Adrenal gland (tissue), 5 donors: Measurements from ENCODE around the gene DPEP3.

Experiments
- CTCF ChIP-seq, 6 experiments: fragments of 450-650 bp in 4 of 6; fragments of 200-600 bp in 2 of 6; sonication (generic) in 1 of 6; IDR thresholded peaks; 1 replicate in 5 of 6; 2 replicates in 1 of 6; pipeline versions ENCODE4 v1.5.1 to v1.8.0; 2016 to 2021; ENCODE audit warnings: antibody characterized with exemption in 6 of 6, mild to moderate bottlenecking in 2 of 6, moderate library complexity in 1 of 6
- POLR2A ChIP-seq, 2 donors: fragments of 450-650 bp; IDR thresholded peaks; one replicate each; pipeline ENCODE4 v1.6.1; 2017; ENCODE audit warnings: antibody characterized with exemption in 2 of 2, mild to moderate bottlenecking in 2 of 2, moderate library complexity in 1 of 2
- donor health status: DM: no; HTN: no; CAD: no.

GRCh38 chr16:68015681-68016080 lies 35.4 kb upstream of the DPEP3 start, which contains the start of gene DPEP2NB:
- TF ChIP-seq CTCF (IDR thresholded peaks at IDR 0.05) (no peak), POLR2A (IDR thresholded peaks at IDR 0.05) (no peak)
